Rectal smooth muscle tissue (tissue), 1 donor: ENCODE data around the gene OSBP2.

Source experiments
- H3K27ac ChIP-seq: one replicate; pipeline ENCODE4 v1.7.0; 2013; ENCODE audit warnings: low read depth, low read length, inconsistent platforms
- H3K27me3 ChIP-seq: one replicate; pipeline ENCODE4 v1.7.0; 2013; ENCODE audit warnings: low read length; ENCODE audit not compliant: control insufficient read depth, insufficient read depth
- H3K36me3 ChIP-seq: one replicate; pipeline ENCODE4 v1.7.0; 2013; ENCODE audit warnings: low read length; ENCODE audit not compliant: control insufficient read depth, insufficient read depth
- H3K4me1 ChIP-seq: one replicate; pipeline ENCODE4 v1.7.0; 2013; ENCODE audit warnings: low read length; ENCODE audit not compliant: control insufficient read depth, insufficient read depth
- H3K4me3 ChIP-seq: one replicate; pipeline ENCODE4 v1.7.0; 2013; ENCODE audit warnings: low read length
- H3K9ac ChIP-seq: one replicate; pipeline ENCODE4 v1.7.0; 2013; ENCODE audit warnings: low read length

The OSBP2 gene

DNA sequence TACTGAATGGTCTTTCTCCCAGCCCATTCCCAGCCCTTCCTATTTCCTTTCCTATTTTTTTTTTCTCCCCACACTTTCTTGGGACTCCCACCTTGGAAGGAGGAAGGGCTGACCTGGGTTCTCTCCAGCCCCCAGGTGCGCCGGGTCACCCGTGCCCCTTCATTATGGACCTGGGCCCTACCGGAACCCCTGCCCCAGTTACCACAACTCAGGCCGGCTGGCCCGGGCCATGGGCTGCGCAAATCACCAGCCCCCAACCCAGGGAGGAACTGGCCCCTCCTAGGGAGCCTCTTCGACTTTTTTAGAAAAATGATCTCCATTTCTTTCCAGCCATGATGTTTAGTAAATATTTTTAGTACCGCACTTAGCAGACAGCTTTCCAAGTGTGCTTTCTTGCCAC lies 211.7 kb downstream of the OSBP2 start:
- Histone ChIP-seq H3K4me1 (no peaks in the 10 kb centered on the region), H3K27ac (no peak overlapping the region), H3K27me3 (no peaks in the 10 kb centered on the region), H3K4me3 (no peak overlapping the region), H3K36me3 (no peaks in the 10 kb centered on the region), H3K9ac (no peak overlapping the region)

DNA sequence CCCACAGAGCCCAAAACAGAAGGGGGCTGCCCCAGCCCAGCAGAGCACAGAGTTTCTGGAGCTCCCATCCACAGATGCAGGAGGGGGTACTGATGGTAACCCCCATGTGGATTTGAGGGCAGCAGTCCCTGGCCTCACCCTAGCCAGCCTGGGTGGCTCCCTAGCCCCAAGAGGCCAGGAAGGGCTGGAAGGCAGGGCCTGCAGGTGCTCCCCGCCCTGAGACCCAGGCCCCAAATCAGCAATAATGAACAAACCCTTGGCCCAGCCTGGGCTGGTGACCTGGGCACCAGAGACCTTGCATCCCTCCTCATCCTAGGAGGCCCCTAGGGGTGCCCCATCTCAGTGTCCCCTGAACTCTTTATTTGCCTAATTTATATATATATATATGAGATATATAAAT lies 212.3 kb downstream of the OSBP2 start:
- H3K36me3 ChIP-seq = no peaks in the 10 kb centered on the region
- no peaks in the 10 kb centered on the region for H3K27me3 ChIP-seq

DNA sequence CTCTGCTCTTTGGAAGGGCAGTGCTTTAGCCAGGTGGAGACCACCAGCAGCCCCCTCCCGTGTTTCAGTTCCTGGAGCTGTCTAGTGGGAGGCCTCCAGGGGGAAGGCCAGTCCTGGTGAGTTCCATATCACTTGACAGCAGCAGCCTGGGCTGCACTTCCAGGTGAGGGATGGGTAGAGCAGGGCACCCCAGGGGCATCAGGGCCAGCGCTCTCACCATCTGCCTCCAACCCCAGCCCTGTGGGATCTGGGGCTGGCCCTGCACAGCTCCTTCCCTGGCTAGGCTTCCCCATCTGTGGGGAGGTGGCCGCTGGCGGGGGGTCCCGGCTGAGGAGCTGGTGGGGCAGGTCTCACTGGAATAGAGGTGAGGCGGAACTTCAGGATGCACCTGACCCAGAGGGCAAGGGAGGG lies 213.4 kb downstream of the OSBP2 start:
- Histone ChIP-seq H3K4me3 (no peak overlapping the region), H3K36me3 (no peaks in the 10 kb centered on the region)

More for the DNA sequence above, 212.3 kb downstream of the OSBP2 start:
- Histone ChIP-seq H3K27ac (no peak overlapping the region), H3K4me1 (no peaks in the 10 kb centered on the region), H3K4me3 (no peak overlapping the region), H3K9ac (no peak overlapping the region)

DNA sequence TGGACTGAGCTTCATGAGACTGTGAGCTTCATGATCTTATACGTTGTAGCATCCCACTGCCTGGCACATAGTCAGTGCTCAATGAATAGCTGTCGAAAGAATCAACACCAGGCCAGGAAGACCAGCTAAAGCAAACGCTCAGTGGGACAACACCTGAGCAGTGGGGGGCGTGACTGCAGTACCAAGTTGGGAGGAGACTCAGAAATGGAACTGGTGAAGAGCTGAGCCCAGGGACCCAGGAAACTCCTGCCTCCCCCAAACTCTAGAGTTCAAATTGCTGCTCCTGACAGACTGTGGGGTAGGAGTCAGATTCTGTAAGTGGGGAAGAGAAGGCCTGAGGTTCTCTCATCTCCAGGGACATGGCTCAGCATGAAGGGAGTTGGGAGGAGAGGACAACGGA lies 214.6 kb downstream of the OSBP2 start:
- H3K27ac ChIP-seq = no peak overlapping the region
- no peak overlapping the region for H3K4me3 ChIP-seq
- no peaks in the 10 kb centered on the region for H3K36me3 ChIP-seq
- no peaks in the 10 kb centered on the region for H3K4me1 ChIP-seq
- no peaks in the 10 kb centered on the region for H3K27me3 ChIP-seq
- no peak overlapping the region for H3K9ac ChIP-seq

More for the DNA sequence above, 213.4 kb downstream of the OSBP2 start:
- H3K9ac ChIP-seq = no peak overlapping the region
- H3K27me3 ChIP-seq = no peaks in the 10 kb centered on the region
- H3K4me1 ChIP-seq = no peaks in the 10 kb centered on the region
- no peak overlapping the region for H3K27ac ChIP-seq

DNA sequence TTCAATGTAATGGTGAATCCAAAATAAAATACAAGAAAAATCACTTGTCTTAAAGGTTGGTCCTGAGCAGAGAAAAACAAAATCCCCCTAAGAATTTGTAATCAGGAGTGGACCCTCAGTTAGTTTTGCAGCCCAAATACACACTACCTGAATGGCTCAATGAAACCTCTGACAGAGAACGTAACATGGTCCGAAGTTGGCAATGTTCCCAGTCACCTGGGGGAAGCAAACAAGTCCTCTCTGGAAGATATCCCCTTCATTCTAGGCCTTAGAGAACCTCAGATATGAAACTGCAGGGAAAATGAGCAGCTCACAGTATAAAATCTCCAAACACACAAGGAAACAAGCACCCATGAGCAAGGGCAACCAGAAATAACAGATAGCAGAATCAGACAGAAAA lies 215.7 kb downstream of the OSBP2 start:
- H3K9ac ChIP-seq = no peak overlapping the region
- no peaks in the 10 kb centered on the region for H3K27me3 ChIP-seq
- no peak overlapping the region for H3K27ac ChIP-seq
- no peaks in the 10 kb centered on the region for H3K36me3 ChIP-seq
- H3K4me3 ChIP-seq = no peak overlapping the region
- H3K4me1 ChIP-seq = no peaks in the 10 kb centered on the region

DNA sequence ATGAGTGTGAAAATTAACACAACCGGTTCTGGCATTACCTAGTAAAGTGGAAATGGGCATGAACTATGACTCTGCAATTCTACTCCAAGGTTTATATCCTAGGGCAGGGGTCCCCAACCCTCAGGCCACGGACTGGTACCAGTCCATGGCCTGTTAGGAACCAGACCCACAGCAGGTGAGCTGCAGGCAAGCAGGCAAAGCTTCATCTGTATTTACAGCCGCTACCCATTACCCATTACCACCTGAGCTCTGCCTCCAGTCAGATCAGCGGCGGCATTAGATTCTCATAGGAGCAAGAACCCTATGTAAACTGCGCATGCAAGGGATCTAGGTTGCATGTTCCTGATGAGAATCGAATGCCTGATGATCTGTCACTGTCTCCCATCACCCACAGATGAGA lies 224.1 kb downstream of the OSBP2 start:
- Histone ChIP-seq H3K27ac (no peak overlapping the region), H3K9ac (no peak overlapping the region), H3K36me3 (no peaks in the 10 kb centered on the region), H3K4me1 (no peaks in the 10 kb centered on the region), H3K4me3 (no peak overlapping the region), H3K27me3 (no peaks in the 10 kb centered on the region)

DNA sequence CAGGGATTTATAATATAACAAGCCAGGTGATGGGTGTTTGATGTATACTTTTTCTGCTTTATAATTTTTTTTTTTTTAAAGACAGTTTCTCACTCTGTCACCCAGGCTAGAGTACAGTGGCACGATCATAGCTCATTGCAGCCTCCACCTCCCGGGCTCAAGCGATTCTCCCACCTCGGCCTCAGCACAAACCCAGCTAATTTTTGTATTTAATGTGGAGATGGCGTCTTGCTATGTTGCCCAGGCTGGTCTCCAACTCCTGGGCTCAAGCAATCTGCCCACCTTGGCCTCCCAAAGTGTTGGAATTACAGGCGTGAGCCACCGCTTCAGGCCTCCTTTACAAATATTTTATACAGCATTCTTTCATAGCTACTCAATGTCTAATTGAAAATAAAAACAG lies 225.3 kb downstream of the OSBP2 start:
- H3K36me3 ChIP-seq = no peaks in the 10 kb centered on the region
- no peak overlapping the region for H3K4me3 ChIP-seq
- no peaks in the 10 kb centered on the region for H3K27me3 ChIP-seq
- H3K27ac ChIP-seq = no peak overlapping the region
- H3K4me1 ChIP-seq = no peaks in the 10 kb centered on the region
- no peak overlapping the region for H3K9ac ChIP-seq

DNA sequence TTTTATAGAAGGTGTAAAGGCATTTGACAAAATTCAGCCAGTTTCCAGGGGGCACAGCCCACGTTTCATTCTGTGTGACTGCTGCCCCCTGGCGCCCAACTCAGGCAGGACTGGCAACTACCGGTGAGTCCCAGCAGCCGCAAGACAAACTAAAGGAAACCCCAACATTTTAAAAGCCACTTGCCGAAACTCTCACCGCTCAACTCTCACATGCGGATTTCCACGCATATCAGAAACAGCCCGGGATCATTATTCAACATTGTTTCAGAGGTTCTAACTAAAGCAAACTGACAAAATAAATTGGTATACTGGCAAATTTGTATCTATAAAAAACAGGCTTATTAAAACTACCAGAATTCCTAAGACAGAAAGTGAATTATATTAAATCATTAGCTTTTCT lies 225.7 kb downstream of the OSBP2 start:
- Histone ChIP-seq H3K4me3 (no peak overlapping the region), H3K4me1 (no peaks in the 10 kb centered on the region), H3K9ac (no peak overlapping the region), H3K27me3 (no peaks in the 10 kb centered on the region), H3K27ac (no peak overlapping the region), H3K36me3 (peaks cover 2% of the 10 kb centered on the region)

DNA sequence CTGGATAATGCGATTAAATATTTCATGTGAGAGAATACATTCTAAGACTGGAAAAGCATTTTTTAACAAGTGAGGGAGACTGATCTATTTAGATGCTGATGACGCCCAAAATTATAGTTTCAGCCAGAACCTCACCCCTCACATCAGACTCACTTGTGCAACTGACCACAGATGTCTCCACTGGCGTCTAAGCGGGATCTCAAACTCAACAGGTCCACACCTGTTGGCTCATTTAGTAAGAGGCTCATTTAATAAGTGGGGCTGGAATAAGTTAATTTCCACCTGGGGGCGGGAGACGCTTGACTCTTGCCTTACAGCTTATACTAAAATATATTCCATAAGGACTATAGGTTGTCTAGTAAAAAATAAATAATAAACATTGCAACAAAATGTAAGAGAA lies 226.4 kb downstream of the OSBP2 start:
- H3K27me3 ChIP-seq = no peaks in the 10 kb centered on the region
- no peaks in the 10 kb centered on the region for H3K4me1 ChIP-seq
- peak overlapping the region; percentile 21 for H3K4me3 ChIP-seq
- no peak overlapping the region for H3K27ac ChIP-seq
- H3K36me3 ChIP-seq = peaks cover 6% of the 10 kb centered on the region
- H3K9ac ChIP-seq = no peak overlapping the region

DNA sequence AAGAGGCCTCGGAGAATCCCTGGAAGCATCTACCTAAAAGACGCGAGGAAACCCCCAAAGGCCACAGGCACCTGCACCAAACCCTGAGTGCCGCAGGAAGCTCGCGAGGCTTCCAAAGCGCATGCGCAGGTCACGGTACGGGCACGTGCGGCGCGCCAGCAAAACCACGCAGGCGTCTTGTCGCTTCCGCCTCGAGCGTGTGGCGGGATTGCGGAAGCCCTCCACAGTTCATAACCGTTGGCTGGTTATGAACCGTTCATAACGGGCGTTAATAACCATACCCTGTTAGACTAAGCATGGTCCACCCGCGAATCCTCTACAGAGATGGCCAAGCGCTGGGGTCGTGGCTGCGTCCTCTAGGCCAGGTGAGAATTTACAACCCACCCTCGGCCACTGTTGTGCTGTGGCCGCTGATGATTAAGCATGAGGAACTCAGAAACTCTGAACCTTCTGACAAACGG lies 227.5 kb downstream of the OSBP2 start:
- Histone ChIP-seq H3K27ac (no peak overlapping the region), H3K27me3 (no peaks in the 10 kb centered on the region), H3K4me1 (no peaks in the 10 kb centered on the region), H3K4me3 (peak overlapping the region; percentile 9), H3K36me3 (peaks cover 8% of the 10 kb centered on the region), H3K9ac (no peak overlapping the region)

DNA sequence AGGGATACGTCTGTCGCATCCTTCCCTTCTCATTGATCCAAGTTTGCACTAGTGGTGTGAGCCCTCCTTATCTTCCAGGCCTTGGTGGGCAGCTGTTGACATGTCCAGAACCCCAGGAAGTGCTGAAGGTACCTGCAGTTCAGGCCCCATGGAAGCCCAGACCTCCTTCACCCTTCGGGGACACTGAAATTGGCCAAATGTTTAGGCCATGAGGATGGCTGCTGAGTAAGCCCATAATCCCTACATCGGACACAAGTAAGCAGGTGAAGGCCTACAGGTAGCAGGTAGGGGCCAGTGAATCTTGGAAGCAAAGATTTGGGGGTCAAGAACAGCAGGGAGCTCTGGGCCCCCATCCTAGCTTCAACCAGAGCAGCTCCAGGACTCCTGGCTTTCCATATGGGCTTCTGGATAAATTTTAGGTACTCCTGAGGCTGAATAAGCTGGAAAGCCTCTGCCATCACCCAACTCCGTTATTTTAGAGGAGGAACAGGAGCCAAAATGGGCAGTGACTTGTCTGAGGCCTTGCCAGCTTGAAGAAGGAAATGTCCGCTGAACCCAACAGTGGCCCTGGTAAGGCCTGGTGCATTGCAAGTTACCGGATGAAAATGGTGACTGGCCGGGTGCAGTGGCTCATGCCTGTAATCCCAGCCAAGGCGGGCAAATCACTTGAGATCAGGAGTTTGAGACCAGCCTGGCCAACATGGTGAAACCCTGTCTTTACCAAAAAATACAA lies 228.7 kb downstream of the OSBP2 start:
- H3K4me1 ChIP-seq = no peaks in the 10 kb centered on the region
- H3K36me3 ChIP-seq = peaks cover 18% of the 10 kb centered on the region
- no peak overlapping the region for H3K27ac ChIP-seq
- H3K9ac ChIP-seq = no peak overlapping the region
- no peak overlapping the region for H3K4me3 ChIP-seq
- H3K27me3 ChIP-seq = no peaks in the 10 kb centered on the region

DNA sequence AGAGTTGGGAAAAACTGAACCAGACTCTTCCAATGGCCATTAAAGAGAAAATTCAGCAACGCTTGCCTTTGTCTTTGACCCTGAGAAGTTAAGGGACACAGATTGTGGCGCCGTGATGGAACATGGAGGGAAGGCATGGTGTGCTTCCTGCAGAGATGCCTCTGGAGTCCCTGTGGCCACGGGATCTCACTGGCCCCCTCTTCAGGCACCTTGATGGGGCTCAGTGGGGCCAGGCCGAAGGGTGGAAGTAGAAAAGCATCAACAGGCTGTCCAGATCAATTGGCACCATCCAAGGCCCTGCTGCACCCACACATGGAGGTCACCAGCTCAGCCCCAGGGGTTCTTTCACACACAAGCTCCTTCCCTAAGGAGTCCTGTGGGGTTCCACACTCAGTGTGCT lies 231.0 kb downstream of the OSBP2 start:
- H3K27ac ChIP-seq = no peak overlapping the region
- peaks cover 25% of the 10 kb centered on the region for H3K36me3 ChIP-seq
- no peaks in the 10 kb centered on the region for H3K4me1 ChIP-seq
- no peaks in the 10 kb centered on the region for H3K27me3 ChIP-seq
- no peak overlapping the region for H3K9ac ChIP-seq
- H3K4me3 ChIP-seq = no peak overlapping the region

DNA sequence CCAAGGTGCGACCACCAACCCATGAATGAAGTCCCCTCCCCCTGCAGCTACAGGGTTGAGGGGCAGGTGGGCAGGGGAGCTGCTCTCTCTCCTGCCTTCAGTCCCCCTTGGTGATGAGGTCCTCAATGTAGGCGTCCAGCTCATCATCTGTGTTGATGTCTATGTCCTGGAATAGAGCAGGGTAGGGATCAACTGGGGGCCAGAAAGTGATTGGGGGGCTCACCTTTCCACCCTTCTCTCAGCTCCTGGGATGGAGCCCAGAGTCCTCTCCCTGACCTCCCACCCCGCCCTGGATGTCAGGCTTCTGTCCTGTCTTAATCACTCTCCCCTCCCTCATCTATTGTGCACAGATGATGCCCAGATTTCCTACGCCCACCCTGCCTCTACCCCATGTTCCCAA lies 232.0 kb downstream of the OSBP2 start:
- Histone ChIP-seq H3K9ac (no peak overlapping the region), H3K4me1 (no peaks in the 10 kb centered on the region), H3K27me3 (no peaks in the 10 kb centered on the region), H3K4me3 (no peak overlapping the region), H3K27ac (no peak overlapping the region), H3K36me3 (peaks cover 35% of the 10 kb centered on the region)
